IPS-NIHi7 (cell line): ENCODE measurements around the gene GPC5.

Source experiments
- DNase-seq: peaks from one replicate; pipeline ENCODE4 v3.0.0; 2012; ENCODE audit warnings: mixed read lengths; ENCODE audit errors: extremely low spot score

Gene GPC5

DNA sequence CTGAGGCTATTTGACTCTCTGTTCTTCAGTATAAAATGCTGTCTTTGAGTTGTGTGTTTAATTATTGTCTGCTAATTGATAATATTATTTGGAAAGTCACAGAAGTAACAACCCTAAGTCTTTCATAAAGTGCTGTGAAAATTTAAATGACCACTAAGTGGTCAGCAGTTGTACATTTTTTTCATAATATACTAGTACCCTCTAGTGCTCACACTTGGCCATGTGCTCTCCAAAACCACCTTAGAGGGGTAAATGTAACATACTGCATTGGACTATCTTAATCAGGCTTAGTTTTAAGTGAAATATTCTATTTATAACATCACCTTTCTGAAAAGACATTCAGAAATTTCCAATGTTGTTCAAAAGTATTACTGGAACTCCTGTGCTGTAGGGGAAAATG lies 745.3 kb downstream of the GPC5 start:
- DNase-seq = no peak

- no peak for DNase-seq
Observed at GRCh38 chr13:92150606-92151005, 752.2 kb downstream of the GPC5 start.

- DNase-seq = no peak
Observed at GRCh38 chr13:92158346-92158745, 759.9 kb downstream of the GPC5 start.

- DNase-seq = no peak
Observed at GRCh38 chr13:92164822-92165221, 766.4 kb downstream of the GPC5 start.

- no peak for DNase-seq
Observed at GRCh38 chr13:92172191-92172590, 773.8 kb downstream of the GPC5 start.

DNA sequence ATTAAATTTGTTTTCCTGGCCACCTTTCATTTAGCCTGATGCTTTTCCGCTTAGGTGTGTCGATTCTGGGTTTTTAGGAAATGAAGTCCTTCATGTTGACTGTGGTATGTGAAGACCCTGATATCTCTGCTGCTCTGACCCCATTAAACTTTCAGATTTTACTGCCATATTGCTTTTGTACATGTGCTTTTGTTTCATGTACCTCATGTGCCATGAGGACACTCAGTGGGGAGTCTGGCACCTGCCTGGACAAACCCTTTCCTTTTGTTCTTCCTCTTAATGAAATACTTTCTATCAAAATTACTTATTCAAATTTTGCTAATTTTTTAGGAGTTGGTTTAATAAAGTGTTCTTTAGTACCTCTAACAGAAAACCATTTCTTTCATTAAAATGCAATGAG lies 774.8 kb downstream of the GPC5 start:
- DNase-seq = no peak

DNA sequence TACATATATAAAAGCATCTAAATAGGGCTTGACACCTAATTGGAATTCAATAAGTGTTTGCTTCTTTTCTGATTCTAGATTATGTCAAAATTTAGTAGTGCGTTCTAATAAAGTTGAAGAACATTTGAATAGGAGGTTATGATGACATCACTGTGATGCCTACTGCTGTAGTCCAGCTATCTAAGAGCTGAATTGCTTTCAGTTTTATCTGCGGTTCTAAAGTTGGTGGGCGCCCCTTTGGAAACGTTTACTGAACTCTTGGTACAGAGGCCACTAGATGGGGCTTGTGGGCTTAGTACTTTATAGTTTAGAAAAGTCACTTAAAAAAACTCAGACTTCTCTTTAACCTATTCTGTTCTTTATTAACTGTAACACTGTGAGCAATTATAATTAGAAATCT lies 776.9 kb downstream of the GPC5 start:
- peak; percentile 34 for DNase-seq

- no peak for DNase-seq
Observed at GRCh38 chr13:92177966-92178365, 779.5 kb downstream of the GPC5 start.

- no peak for DNase-seq
Observed at GRCh38 chr13:92179223-92179622, 780.8 kb downstream of the GPC5 start.

GRCh38 chr13:92187378-92187989 lies 789.1 kb downstream of the GPC5 start:
- peak; percentile 52 for DNase-seq

- no peak for DNase-seq
Observed at GRCh38 chr13:92188574-92188973, 790.2 kb downstream of the GPC5 start.

DNA sequence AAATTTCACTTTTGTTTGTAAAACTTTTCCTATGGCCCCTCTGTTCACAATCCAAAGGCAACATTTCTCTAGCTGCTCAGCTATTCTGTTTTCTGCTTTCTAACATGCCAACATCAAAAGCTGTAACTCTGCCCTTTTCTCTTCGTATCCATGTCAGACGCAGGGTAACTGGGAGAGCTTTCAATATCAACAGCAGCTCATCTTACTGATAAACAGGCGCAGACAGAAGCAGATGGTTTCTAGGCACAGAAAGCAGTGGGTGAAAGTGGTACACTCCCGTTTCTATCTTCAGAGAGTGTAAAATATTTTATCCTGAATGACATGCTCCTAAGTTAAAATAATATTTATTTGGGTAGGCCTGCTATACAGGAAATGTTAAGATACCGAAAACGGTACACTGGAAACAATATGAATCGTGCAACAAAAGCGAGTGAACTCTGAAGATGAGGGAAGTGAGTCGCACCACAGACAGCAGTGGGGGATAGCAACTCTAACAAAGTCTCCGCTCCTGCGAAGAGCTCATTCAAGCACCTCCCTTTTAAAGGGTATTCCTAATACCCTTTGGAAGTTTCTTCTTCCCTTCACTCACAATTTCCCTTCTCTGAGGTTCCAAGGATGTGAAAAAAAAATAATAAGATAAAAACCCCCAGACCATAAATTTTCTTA lies 798.3 kb downstream of the GPC5 start:
- DNase-seq = no peak

GRCh38 chr13:92197669-92198068 lies 799.2 kb downstream of the GPC5 start:
- DNase-seq = no peak

GRCh38 chr13:92218615-92219014 lies 820.2 kb downstream of the GPC5 start:
- DNase-seq = no peak

- DNase-seq = no peak
Observed at GRCh38 chr13:92221916-92222315, 823.5 kb downstream of the GPC5 start.

DNA sequence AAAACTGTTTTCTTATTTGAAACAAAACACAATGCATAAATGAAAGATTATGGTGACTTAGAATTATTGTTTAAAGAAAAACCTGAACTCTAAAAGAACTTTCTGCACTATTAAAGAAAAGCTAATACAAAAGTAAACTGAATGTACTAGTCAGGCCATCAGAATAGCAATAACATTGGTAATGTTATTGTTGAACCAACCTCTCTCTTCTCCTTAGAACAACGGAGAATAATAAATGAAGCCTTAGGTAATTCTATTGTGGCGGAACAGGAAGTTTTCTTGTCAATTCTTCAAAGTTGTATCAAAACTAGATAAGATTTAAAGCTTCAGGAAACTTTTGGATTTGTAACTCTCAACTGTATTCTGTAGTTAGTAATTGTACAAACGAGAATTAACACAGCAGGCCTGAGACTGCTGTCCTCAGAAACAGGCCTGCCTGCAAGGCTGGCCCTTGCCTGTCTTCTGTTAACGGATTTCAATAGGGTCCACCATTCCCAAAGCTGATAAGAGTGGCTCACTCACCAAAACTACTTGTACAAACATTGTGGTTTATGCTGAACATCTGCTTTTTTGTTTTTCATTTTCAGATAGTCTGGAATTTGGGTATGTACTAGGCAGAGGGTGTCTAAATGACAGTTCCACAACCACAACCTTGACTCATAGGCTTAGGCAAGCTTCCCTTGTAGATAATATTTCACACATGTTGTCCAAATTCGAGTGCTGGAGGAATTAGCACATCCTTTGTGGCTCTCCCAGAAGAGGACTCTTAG lies 825.8 kb downstream of the GPC5 start:
- DNase-seq = no peak

DNA sequence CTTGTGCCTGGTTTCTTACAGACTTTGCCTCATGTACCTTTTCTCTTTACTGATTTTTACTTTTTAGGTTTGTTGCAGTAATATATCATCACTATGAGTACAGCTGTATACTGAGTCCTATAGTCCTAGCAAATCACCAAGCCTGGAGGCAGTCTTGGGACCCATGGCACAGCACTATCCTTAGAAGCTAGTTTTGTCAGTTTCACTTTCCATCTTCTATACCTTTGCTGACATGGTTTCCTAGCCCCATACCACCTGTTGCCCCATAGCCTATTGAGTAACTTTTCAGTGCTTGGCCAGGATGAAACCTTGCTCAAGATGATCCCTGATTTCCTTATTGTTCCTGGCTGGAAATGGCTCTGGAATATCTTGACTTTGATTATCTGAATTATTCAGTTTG lies 826.4 kb downstream of the GPC5 start:
- no peak for DNase-seq

DNA sequence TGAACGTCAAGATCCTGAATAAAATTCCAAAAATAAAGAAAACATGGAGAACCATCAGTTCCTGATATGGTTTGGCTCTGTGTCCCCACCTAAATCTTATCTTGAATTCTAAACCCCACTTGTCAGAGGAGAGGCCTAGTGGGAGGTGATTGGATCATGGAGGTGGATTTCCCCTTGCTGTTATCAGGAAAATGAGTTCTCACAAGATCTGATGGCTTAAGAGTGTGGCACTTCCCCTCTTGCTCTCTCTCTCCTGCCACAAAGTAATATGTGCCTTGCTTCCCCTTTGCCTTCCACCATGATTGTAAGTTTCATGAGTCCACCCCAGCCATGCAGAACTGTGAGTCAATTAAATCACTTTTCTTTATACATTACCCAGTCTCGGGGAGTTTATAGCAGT lies 827.4 kb downstream of the GPC5 start:
- no peak for DNase-seq

GRCh38 chr13:92232871-92233270 lies 834.5 kb downstream of the GPC5 start:
- DNase-seq = no peak

GRCh38 chr13:92251671-92252210 lies 853.3 kb downstream of the GPC5 start:
- DNase-seq = no peak

DNA sequence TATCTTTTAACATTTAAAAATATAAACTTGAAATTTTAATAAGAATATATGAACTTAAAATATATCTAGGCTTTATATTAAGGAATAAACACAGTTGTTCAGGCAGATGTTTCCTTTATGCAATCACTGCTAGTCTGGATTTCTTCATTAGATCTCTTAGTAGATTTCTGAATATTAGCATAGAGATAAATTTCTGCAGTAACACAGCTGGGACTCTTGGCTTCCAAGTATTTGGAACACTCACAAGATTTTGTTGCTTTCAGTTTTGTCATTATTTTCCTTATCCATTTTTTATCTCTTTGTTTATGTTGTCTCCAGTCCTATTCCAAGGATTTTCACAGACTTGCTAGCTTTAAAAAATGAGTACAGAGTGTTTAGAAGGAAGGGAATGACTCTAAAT lies 857.1 kb downstream of the GPC5 start:
- DNase-seq = no peak

- no peak for DNase-seq
Observed at GRCh38 chr13:92256211-92256610, 857.8 kb downstream of the GPC5 start.

GRCh38 chr13:92259046-92259445 lies 860.6 kb downstream of the GPC5 start:
- no peak for DNase-seq
